Measurements from ENCODE around the gene ARHGEF39. TPM values are rescaled to one million over a fixed set of nuclear protein-coding genes. Genes with fewer than 3 reads are reported as not detected.

The ARHGEF39 gene
- total RNA-seq, 1 donor from 2014 or later, result 14.2 TPM

DNA sequence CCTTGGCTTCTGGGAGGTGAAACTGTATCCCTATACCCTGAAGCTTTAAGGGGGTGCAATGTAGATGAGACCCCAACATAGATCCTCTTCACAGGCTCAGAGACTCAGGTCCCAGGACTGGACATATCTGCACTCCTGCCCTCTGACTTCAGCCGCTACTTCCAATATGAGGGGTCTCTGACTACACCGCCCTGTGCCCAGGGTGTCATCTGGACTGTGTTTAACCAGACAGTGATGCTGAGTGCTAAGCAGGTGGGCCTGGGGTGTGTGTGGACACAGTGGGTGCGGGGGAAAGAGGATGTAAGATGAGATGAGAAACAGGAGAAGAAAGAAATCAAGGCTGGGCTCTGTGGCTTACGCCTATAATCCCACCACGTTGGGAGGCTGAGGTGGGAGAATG lies 14.1 kb upstream of the ARHGEF39 start:
- Mint-ChIP-seq H3K4me3 (peak overlapping the region; percentile 14), H3K9me3 (no peaks in the 10 kb centered on the region), H3K27me3 (peaks cover 10% of the 10 kb centered on the region), H3K27ac (no peak overlapping the region), H3K36me3 (peaks cover 9% of the 10 kb centered on the region), H3K4me1 (ENCODE audit: unreplicated experiment) (peaks cover 27% of the 10 kb centered on the region)
- DNase-seq (ENCODE audit: extremely low spot score, unreplicated experiment), result no peak
- no peak for TF ChIP-seq CTCF (conservative IDR thresholded peaks at IDR 0.05)

DNA sequence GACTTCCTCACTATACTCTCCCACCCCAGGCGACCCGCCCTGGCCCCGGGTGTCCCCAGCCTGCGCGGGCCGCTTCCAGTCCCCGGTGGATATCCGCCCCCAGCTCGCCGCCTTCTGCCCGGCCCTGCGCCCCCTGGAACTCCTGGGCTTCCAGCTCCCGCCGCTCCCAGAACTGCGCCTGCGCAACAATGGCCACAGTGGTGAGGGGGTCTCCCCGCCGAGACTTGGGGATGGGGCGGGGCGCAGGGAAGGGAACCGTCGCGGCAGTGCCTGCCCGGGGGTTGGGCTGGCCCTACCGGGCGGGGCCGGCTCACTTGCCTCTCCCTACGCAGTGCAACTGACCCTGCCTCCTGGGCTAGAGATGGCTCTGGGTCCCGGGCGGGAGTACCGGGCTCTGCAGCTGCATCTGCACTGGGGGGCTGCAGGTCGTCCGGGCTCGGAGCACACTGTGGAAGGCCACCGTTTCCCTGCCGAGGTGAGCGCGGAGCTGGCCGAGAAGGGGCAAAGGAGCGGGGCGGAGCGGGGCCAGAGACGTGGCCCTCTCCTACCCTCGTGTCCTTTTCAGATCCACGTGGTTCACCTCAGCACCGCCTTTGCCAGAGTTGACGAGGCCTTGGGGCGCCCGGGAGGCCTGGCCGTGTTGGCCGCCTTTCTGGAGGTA lies 10.9 kb upstream of the ARHGEF39 start:
- no peaks in the 10 kb centered on the region for H3K36me3 Mint-ChIP-seq
- peak overlapping the region; percentile 48 for H3K27ac Mint-ChIP-seq
- no peaks in the 10 kb centered on the region for H3K9me3 Mint-ChIP-seq
- peaks cover 15% of the 10 kb centered on the region for H3K4me1 Mint-ChIP-seq (ENCODE audit: unreplicated experiment)
- peaks cover 10% of the 10 kb centered on the region for H3K27me3 Mint-ChIP-seq
- TF ChIP-seq CTCF (conservative IDR thresholded peaks at IDR 0.05), result peak; percentile 19
- peak overlapping the region; percentile 86 for H3K4me3 Mint-ChIP-seq
- peak; percentile 87 for DNase-seq (ENCODE audit: extremely low spot score, unreplicated experiment)

GRCh38 chr9:35675204-35675603 lies 10.2 kb upstream of the ARHGEF39 start:
- no peak overlapping the region for H3K27ac Mint-ChIP-seq
- DNase-seq (ENCODE audit: extremely low spot score, unreplicated experiment), result no peak
- TF ChIP-seq CTCF (conservative IDR thresholded peaks at IDR 0.05), result no peak
- H3K4me1 Mint-ChIP-seq (ENCODE audit: unreplicated experiment), result peaks cover 19% of the 10 kb centered on the region
- peak overlapping the region; percentile 79 for H3K4me3 Mint-ChIP-seq
- no peaks in the 10 kb centered on the region for H3K36me3 Mint-ChIP-seq
- peaks cover 10% of the 10 kb centered on the region for H3K27me3 Mint-ChIP-seq
- no peaks in the 10 kb centered on the region for H3K9me3 Mint-ChIP-seq

DNA sequence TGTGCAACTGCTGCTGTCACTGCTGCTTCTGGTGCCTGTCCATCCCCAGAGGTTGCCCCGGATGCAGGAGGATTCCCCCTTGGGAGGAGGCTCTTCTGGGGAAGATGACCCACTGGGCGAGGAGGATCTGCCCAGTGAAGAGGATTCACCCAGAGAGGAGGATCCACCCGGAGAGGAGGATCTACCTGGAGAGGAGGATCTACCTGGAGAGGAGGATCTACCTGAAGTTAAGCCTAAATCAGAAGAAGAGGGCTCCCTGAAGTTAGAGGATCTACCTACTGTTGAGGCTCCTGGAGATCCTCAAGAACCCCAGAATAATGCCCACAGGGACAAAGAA lies 9.0 kb upstream of the ARHGEF39 start:
- Mint-ChIP-seq H3K27me3 (peaks cover 10% of the 10 kb centered on the region), H3K27ac (no peak overlapping the region), H3K4me1 (ENCODE audit: unreplicated experiment) (peaks cover 25% of the 10 kb centered on the region), H3K9me3 (no peaks in the 10 kb centered on the region), H3K4me3 (no peak overlapping the region), H3K36me3 (no peaks in the 10 kb centered on the region)
- TF ChIP-seq CTCF (conservative IDR thresholded peaks at IDR 0.05), result no peak
- no peak for DNase-seq (ENCODE audit: extremely low spot score, unreplicated experiment)

- H3K27ac Mint-ChIP-seq, result no peak within 1 kb of the TSS
- no peak for DNase-seq (ENCODE audit: extremely low spot score, unreplicated experiment)
- peak within 1 kb of the TSS; percentile 73 for H3K4me3 Mint-ChIP-seq
- H3K27me3 Mint-ChIP-seq, result peaks cover 10% of the 10 kb centered on the region
- no peaks in the 10 kb centered on the region for H3K9me3 Mint-ChIP-seq
- peaks cover 31% of the 10 kb centered on the region for H3K4me1 Mint-ChIP-seq (ENCODE audit: unreplicated experiment)
- no peaks in the 10 kb centered on the region for H3K36me3 Mint-ChIP-seq
- no peak for TF ChIP-seq CTCF (conservative IDR thresholded peaks at IDR 0.05)
These were observed 8.4 kb upstream of the ARHGEF39 start, which contains the start of gene CA9 for GRCh38 chr9:35673132-35674024. Gene CA9 (plus strand): TSS chr9:35673928. CDS start chr9:35673960, 32 bp downstream.

Measured in type B pancreatic cell (in vitro differentiated cells).